CD4-positive, alpha-beta T cell (primary cell): Measurements from ENCODE around the gene EIF2AK3. TPM values are rescaled to one million over a fixed set of nuclear protein-coding genes. Genes with fewer than 3 reads are reported as not detected.

Experiments used
- ATAC-seq: fragments of 200-7000 bp; cut with Tn5 transposase; one replicate; pipeline ENCODE4 v1.10.0; 2022; ENCODE audit warnings: mild to moderate bottlenecking; ENCODE audit not compliant: poor library complexity
- CTCF ChIA-PET: fragments of 350-600 bp; sonication (Branson Sonifier 250); formaldehyde crosslinking; loops from one replicate; lab custom pipeline; 2021; ENCODE audit warnings: antibody characterized with exemption, inconsistent platforms; lab: Charles Lee
- POLR2A ChIA-PET: fragments of 350-600 bp; sonication (Branson Sonifier 250); formaldehyde crosslinking; loops from one replicate; lab custom pipeline; 2021; ENCODE audit warnings: antibody characterized with exemption, inconsistent platforms; lab: Charles Lee
- DNase-seq, 14 experiments: peaks; one replicate each; pipeline ENCODE4 v3.0.0-alpha.2; 2013 to 2020; ENCODE audit warnings: mixed read lengths in 2 of 14
- H3K27ac ChIP-seq, 2 donors: one replicate each; pipeline versions ENCODE4 v1.5.1 to v1.7.0; 2013; ENCODE audit warnings: low read length in 2 of 2, low read depth in 1 of 2, mild to moderate bottlenecking in 1 of 2
- H3K27me3 ChIP-seq, 2 experiments: 1 replicate in 1 of 2; 2 replicates in 1 of 2; pipeline versions ENCODE4 v1.6.1 to v1.7.0; 2013; ENCODE audit warnings: low read length in 2 of 2, control low read depth in 1 of 2, mild to moderate bottlenecking in 1 of 2, moderate library complexity in 1 of 2; ENCODE audit not compliant: insufficient read depth in 2 of 2, control insufficient read depth in 1 of 2
- H3K36me3 ChIP-seq: one replicate; pipeline ENCODE4 v1.6.1; 2013; ENCODE audit warnings: low read length, control low read depth; ENCODE audit not compliant: insufficient read depth
- H3K4me1 ChIP-seq: one replicate; pipeline ENCODE4 v1.6.1; 2013; ENCODE audit warnings: low read length, control low read depth; ENCODE audit not compliant: insufficient read depth
- H3K4me3 ChIP-seq: one replicate; pipeline ENCODE4 v1.5.1; 2013; ENCODE audit warnings: mild to moderate bottlenecking, low read length, moderate library complexity
- H3K9me3 ChIP-seq, 2 experiments: 1 replicate in 1 of 2; 2 replicates in 1 of 2; pipeline versions ENCODE4 v1.6.1 to v1.7.0; 2013; ENCODE audit warnings: low read length in 2 of 2, mild to moderate bottlenecking in 2 of 2, control low read depth in 1 of 2, moderate library complexity in 1 of 2; ENCODE audit not compliant: control insufficient read depth in 1 of 2, insufficient read depth in 1 of 2
- H3K27ac Mint-ChIP-seq: one replicate; pipeline ENCODE4 v1.8.0; 2020; ENCODE audit warnings: mixed read lengths
- H3K27me3 Mint-ChIP-seq: one replicate; pipeline ENCODE4 v1.8.0; 2021; ENCODE audit warnings: mixed read lengths
- H3K36me3 Mint-ChIP-seq: one replicate; pipeline ENCODE4 v1.8.0; 2021; ENCODE audit warnings: low read depth, mixed read lengths
- H3K4me1 Mint-ChIP-seq: one replicate; pipeline ENCODE4 v1.8.0; 2021; ENCODE audit warnings: low read depth, mixed read lengths
- H3K4me3 Mint-ChIP-seq: one replicate; pipeline ENCODE4 v1.8.0; 2020; ENCODE audit warnings: mild to moderate bottlenecking, mixed read lengths
- H3K9me3 Mint-ChIP-seq: one replicate; pipeline ENCODE4 v1.8.0; 2020; ENCODE audit warnings: mixed read lengths
- CTCF ChIP-seq: fragments of 200-600 bp; IDR thresholded peaks from one replicate; pipeline ENCODE4 v1.8.0; 2022; ENCODE audit warnings: antibody characterized with exemption, mild to moderate bottlenecking
- intact Hi-C, 2 experiments: fragments of 100-400 bp; cut with DNase I in 1 of 2; cut with micrococcal nuclease in 1 of 2; formaldehyde crosslinking; loops; one replicate each; pipeline versions ENCODE4 v1.15.1 to v1.9.0; 2023 to 2025; cut with DNase I, micrococcal nuclease
- total RNA-seq, 174 experiments: library from RNA in 2 of 174; stranded (reverse) in 2 of 174; gene quantifications; one replicate each; pipeline ENCODE4 v1.2.3 and lab custom pipeline; 2021 to 2026

Gene EIF2AK3
- total RNA-seq, 2 experiments from 2014 or later, result 30.6 to 37.0 TPM

- Histone ChIP-seq H3K27ac (no peak overlapping the region), H3K36me3 (peaks cover 9% of the 10 kb centered on the region), H3K27me3 (no peaks in the 10 kb centered on the region), H3K9me3 (no peaks in the 10 kb centered on the region), H3K4me1 (no peaks in the 10 kb centered on the region), H3K4me3 (no peak overlapping the region)
- Mint-ChIP-seq H3K9me3 (no peaks in the 10 kb centered on the region), H3K27me3 (no peaks in the 10 kb centered on the region), H3K27ac (no peak overlapping the region), H3K4me3 (no peak overlapping the region), H3K4me1 (peaks cover 31% of the 10 kb centered on the region), H3K36me3 (peaks cover 28% of the 10 kb centered on the region)
- TF ChIP-seq CTCF, result no peak
- intact Hi-C loops, result no loop called here
- ChIA-PET POLR2A (interaction anchor here (0.6 kb wide), 1 partner anchor 33 kb away, joined by 3 read pairs; no protein-coding TSS in a partner anchor), CTCF (interaction anchor here (0.9 kb wide), 1 partner anchor 14 kb away, joined by 3 read pairs; no protein-coding TSS in a partner anchor)
- DNase-seq, result no peak
- ATAC-seq, result no peak
These were observed 19.1 kb downstream of the EIF2AK3 start for GRCh38 chr2:88608184-88608583.

- peaks cover 22% of the 10 kb centered on the region for H3K36me3 Mint-ChIP-seq
- H3K4me1 Mint-ChIP-seq, result peaks cover 38% of the 10 kb centered on the region
- no peak overlapping the region for H3K4me3 Mint-ChIP-seq
- no peak for TF ChIP-seq CTCF
- CTCF ChIA-PET, result interaction anchor here (0.9 kb wide), 1 partner anchor 15 kb away, joined by 3 read pairs; no protein-coding TSS in a partner anchor
- no peak overlapping the region for H3K27ac Mint-ChIP-seq
- no peak overlapping the region for H3K4me3 ChIP-seq
- POLR2A ChIA-PET, result no interaction called here
- peaks cover 6% of the 10 kb centered on the region for H3K36me3 ChIP-seq
- no peak overlapping the region for H3K27ac ChIP-seq
- intact Hi-C loops, result no loop called here
- no peaks in the 10 kb centered on the region for H3K27me3 Mint-ChIP-seq
- no peak for DNase-seq
- H3K9me3 ChIP-seq, result no peaks in the 10 kb centered on the region
- ATAC-seq, result no peak
- H3K27me3 ChIP-seq, result no peaks in the 10 kb centered on the region
- no peaks in the 10 kb centered on the region for H3K4me1 ChIP-seq
- H3K9me3 Mint-ChIP-seq, result no peaks in the 10 kb centered on the region
These were observed 19.8 kb downstream of the EIF2AK3 start for GRCh38 chr2:88607416-88607815.

- no peak overlapping the region for H3K4me3 Mint-ChIP-seq
- CTCF ChIA-PET, result no interaction called here
These were observed 20.8 kb downstream of the EIF2AK3 start for GRCh38 chr2:88606371-88607030.

More at GRCh38 chr2:88606371-88607030, 20.8 kb downstream of the EIF2AK3 start:
- Histone ChIP-seq H3K27ac (no peak overlapping the region), H3K4me1 (no peaks in the 10 kb centered on the region), H3K27me3 (no peaks in the 10 kb centered on the region), H3K4me3 (no peak overlapping the region), H3K36me3 (peaks cover 5% of the 10 kb centered on the region), H3K9me3 (no peaks in the 10 kb centered on the region)
- intact Hi-C loops, result no loop called here
- TF ChIP-seq CTCF, result no peak
- DNase-seq (no peak), ATAC-seq (no peak)
- Mint-ChIP-seq H3K4me1 (peaks cover 43% of the 10 kb centered on the region), H3K36me3 (peaks cover 13% of the 10 kb centered on the region), H3K9me3 (no peaks in the 10 kb centered on the region), H3K27ac (no peak overlapping the region), H3K27me3 (no peaks in the 10 kb centered on the region)
- POLR2A ChIA-PET, result interaction anchor here (2.3 kb wide), 1 partner anchor 20 kb away, joined by 8 read pairs; no protein-coding TSS in a partner anchor
